BJ (cell line): ENCODE data around the gene SEC31B. TPM values are rescaled to one million over a fixed set of nuclear protein-coding genes. Genes with fewer than 3 reads are reported as not detected.

Experiments used
- CTCF ChIA-PET: fragments of 350-600 bp; formaldehyde crosslinking; extraction: SDS; loops from one replicate; lab custom pipeline; 2021; ENCODE audit warnings: antibody characterized with exemption, inconsistent platforms; lab: Yijun Ruan, JAX
- POLR2A ChIA-PET: fragments of 300-600 bp; sonication (Branson Sonifier 250); formaldehyde crosslinking; extraction: SDS; loops from one replicate; lab custom pipeline; 2021; ENCODE audit warnings: antibody characterized with exemption; lab: Charles Lee
- DNase-seq: peaks from one replicate; pipeline ENCODE4 v3.0.0-alpha.2; 2011; ENCODE audit warnings: low read depth
- H3K27me3 ChIP-seq: 2 replicates; pipeline ENCODE4 v1.6.0; 2011; ENCODE audit warnings: low read length; ENCODE audit not compliant: control insufficient read depth, insufficient read depth
- H3K36me3 ChIP-seq: 2 replicates; pipeline ENCODE4 v1.5.1; 2011; ENCODE audit warnings: low read length; ENCODE audit not compliant: control insufficient read depth, insufficient read depth
- H3K4me3 ChIP-seq: 2 replicates; pipeline ENCODE4 v1.5.1; 2011; ENCODE audit warnings: low read depth, mild to moderate bottlenecking, control low read depth, low read length
- polyA plus RNA-seq: library from polyadenylated mRNA; depleted of rRNA; stranded (reverse); fragments of >200 nt; gene quantifications from 2 replicates; pipeline ENCODE4 v1.2.3, GENCODE V29; 2011
- TF ChIP-seq, protein P1 (sequence below): IDR thresholded peaks from 2 replicates; pipeline ENCODE4 v1.5.1; 2011; ENCODE audit warnings: low read depth, mild to moderate bottlenecking, control low read depth, inconsistent platforms, low read length, moderate library complexity; ENCODE audit not compliant: insufficient read depth

SEC31B gene
- polyA plus RNA-seq, 1 experiment, result 8.3 TPM

GRCh38 chr10:100483876-100484666, 35.6 kb downstream of the SEC31B start:
- no peak for DNase-seq
- Histone ChIP-seq H3K36me3 (peaks cover 8% of the 10 kb centered on the region), H3K27me3 (peaks cover 16% of the 10 kb centered on the region), H3K4me3 (no peak overlapping the region)
- POLR2A ChIA-PET, result no interaction called here
- TF ChIP-seq, protein P1, sequence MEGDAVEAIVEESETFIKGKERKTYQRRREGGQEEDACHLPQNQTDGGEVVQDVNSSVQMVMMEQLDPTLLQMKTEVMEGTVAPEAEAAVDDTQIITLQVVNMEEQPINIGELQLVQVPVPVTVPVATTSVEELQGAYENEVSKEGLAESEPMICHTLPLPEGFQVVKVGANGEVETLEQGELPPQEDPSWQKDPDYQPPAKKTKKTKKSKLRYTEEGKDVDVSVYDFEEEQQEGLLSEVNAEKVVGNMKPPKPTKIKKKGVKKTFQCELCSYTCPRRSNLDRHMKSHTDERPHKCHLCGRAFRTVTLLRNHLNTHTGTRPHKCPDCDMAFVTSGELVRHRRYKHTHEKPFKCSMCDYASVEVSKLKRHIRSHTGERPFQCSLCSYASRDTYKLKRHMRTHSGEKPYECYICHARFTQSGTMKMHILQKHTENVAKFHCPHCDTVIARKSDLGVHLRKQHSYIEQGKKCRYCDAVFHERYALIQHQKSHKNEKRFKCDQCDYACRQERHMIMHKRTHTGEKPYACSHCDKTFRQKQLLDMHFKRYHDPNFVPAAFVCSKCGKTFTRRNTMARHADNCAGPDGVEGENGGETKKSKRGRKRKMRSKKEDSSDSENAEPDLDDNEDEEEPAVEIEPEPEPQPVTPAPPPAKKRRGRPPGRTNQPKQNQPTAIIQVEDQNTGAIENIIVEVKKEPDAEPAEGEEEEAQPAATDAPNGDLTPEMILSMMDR, result no peak
- CTCF ChIA-PET, result interaction anchor here (0.9 to 10.4 kb wide), 11 partner anchors 10 to 51 kb away, joined by 3 to 386 read pairs (median 7); no protein-coding TSS in a partner anchor

DNA sequence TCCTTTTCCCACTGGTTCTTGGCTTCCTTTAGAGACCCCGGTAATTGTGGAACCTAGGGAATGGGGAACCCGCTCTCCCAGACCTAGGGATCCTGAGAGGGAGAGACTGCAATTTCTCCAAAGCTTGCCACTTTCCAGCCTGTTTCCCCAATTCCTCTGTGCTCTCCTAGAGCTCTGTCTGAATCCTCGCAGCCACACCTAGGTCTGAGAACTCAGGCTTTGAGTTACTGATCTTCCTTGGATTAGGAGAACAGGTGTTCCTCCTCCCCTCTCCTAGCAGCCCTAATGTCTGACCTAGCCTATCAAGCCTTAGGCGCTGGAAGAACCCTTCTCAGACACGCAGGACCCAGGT, 36.9 kb downstream of the SEC31B start:
- no peak overlapping the region; the same call in 1 of the 2 replicates for H3K4me3 ChIP-seq
- ChIA-PET POLR2A (interaction anchor here (0.6 kb wide), 1 partner anchor 877 kb away, joined by 6 read pairs; no protein-coding TSS in a partner anchor), CTCF (interaction anchor here (0.6 to 10.4 kb wide), 25 partner anchors 9 to 396 kb away, joined by 3 to 386 read pairs (median 4); partner anchors contain the start of genes HIF1AN and WNT8B)
- peaks cover 4% of the 10 kb centered on the region for H3K36me3 ChIP-seq
- TF ChIP-seq, protein P1, result no peak
- peaks cover 16% of the 10 kb centered on the region for H3K27me3 ChIP-seq
- DNase-seq, result no peak

DNA sequence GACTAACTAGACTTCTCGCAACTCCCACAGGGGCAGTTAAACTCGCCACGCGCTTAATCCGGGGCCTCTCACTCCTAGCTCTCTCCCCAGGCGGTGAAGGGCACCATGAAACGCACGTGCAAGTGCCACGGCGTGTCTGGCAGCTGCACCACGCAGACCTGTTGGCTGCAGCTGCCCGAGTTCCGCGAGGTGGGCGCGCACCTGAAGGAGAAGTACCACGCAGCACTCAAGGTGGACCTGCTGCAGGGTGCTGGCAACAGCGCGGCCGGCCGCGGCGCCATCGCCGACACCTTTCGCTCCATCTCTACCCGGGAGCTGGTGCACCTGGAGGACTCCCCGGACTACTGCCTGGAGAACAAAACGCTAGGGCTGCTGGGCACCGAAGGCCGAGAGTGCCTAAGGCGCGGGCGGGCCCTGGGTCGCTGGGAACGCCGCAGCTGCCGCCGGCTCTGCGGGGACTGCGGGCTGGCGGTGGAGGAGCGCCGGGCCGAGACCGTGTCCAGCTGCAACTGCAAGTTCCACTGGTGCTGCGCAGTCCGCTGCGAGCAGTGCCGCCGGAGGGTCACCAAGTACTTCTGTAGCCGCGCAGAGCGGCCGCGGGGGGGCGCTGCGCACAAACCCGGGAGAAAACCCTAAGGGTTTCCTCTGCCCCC, 37.4 kb downstream of the SEC31B start:
- no peak for DNase-seq
- CTCF ChIA-PET, result interaction anchor here (0.7 to 10.4 kb wide), 23 partner anchors 9 to 397 kb away, joined by 3 to 386 read pairs (median 4); partner anchors contain the start of genes HIF1AN and WNT8B
- POLR2A ChIA-PET, result no interaction called here
- H3K36me3 ChIP-seq, result no peaks in the 10 kb centered on the region; the same call in 1 of the 2 replicates
- H3K4me3 ChIP-seq, result peak overlapping the region; percentile 30
- TF ChIP-seq, protein P1, result peak; percentile 93
- peaks cover 16% of the 10 kb centered on the region for H3K27me3 ChIP-seq

DNA sequence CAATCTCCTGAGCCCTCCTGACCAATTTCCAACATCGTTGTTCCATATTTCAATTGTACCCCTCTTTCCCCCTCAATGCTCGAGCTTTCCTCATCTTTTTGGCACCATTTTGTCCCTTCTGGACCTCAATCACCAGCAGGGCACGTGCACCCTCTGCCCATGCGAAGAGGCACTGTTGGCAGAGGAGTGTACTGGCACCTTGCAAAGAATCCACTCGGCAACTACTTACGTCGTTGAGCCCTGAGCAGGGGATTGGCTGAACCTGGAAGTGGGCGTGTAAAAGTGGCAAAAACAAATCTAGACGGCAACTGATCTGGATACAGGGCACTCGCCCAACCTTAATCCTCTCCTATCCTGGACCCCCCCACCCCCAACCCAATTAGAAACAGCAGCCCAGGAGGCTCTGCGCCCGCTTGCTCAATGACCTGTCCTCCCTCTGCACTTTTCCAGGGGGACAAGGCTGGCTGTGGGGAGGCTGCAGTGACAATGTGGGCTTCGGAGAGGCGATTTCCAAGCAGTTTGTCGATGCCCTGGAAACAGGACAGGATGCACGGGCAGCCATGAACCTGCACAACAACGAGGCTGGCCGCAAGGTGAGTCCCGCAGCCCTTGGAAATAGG, 38.1 kb downstream of the SEC31B start:
- CTCF ChIA-PET, result interaction anchor here (0.7 to 10.4 kb wide), 10 partner anchors 12 to 397 kb away, joined by 3 to 386 read pairs (median 8); partner anchors contain the start of genes HIF1AN and WNT8B
- H3K4me3 ChIP-seq, result peak overlapping the region; percentile 21
- POLR2A ChIA-PET, result no interaction called here
- DNase-seq, result peak; percentile 52
- peaks cover 18% of the 10 kb centered on the region for H3K27me3 ChIP-seq
- H3K36me3 ChIP-seq, result no peaks in the 10 kb centered on the region
- TF ChIP-seq, protein P1, result no peak

DNA sequence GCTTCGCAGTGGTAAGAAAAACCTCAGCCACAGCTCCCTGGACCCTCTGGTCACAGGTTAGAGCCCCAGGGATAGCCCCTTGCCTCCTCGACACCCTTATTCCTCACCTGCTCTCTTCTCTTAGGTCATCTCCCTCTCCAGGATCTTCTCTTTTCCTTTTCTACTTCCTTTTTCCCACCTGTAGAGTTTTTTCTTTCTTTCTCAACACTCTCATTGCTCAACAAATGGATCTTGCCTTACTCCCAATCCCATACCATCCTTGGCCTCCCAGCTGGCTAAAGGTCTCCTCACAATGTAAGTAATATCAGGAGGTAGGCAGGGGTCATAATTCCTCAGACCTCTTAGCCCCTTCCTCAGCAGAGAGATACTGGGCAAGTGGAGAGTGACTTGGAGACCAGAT, 39.7 kb downstream of the SEC31B start:
- no peaks in the 10 kb centered on the region for H3K36me3 ChIP-seq
- TF ChIP-seq, protein P1, result no peak
- H3K27me3 ChIP-seq, result peaks cover 18% of the 10 kb centered on the region
- POLR2A ChIA-PET, result no interaction called here
- no peak overlapping the region for H3K4me3 ChIP-seq
- CTCF ChIA-PET, result interaction anchor here (0.5 to 10.4 kb wide), 3 partner anchors 25 to 638 kb away, joined by 3 to 386 read pairs (median 4); no protein-coding TSS in a partner anchor
- no peak for DNase-seq
